NCI-H2107 treated with DMSO at 0.1 percent for 48 hours (cell line): Measurements from ENCODE around the gene GOSR1.
"Not testable (repeated sequence)": the region's sequence is repeated elsewhere in the genome, so short reads cannot be mapped to it uniquely, and the experiment has no call there.

ENCODE experiments used
- DNase-seq: peaks from one replicate; lab custom pipeline; 2025; ENCODE audit not compliant: unreplicated experiment; lab: John Stamatoyannopoulos, UW

GOSR1 gene

DNA sequence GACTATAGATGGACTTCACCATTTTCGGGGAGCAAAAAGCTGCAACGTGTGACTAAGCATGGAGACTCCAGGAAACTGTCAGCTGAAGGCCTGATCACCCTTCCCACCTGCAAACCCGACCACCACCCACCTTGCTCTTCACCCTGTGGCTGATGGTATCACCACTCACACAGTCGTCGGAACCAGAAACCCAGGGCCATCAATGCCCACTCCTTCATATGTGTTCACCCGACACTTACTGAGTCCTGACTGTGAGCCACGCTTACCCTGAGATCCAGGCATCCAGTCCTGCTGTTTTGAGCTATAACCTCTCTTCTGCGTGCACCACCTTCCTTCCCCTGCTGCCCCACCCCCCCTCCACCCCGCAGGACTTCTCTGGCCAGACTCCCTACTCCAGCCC, 97.1 kb downstream of the GOSR1 start:
- DNase-seq: not testable (repeated sequence)

GRCh38 chr17:30574806-30575205, 97.6 kb downstream of the GOSR1 start:
- not testable (repeated sequence) for DNase-seq

- not testable (repeated sequence) for DNase-seq
These were observed 98.6 kb downstream of the GOSR1 start for GRCh38 chr17:30575648-30576325.

GRCh38 chr17:30576326-30576861, 99.2 kb downstream of the GOSR1 start:
- DNase-seq: no peak
